Neural cell (in vitro differentiated cells): Measurements from ENCODE around the gene EYS. TPM values are rescaled to one million over a fixed set of nuclear protein-coding genes. Genes with fewer than 3 reads are reported as not detected.

Source experiments
- H2AFZ ChIP-seq: fragments of 200-600, 300-800 bp; sonication (generic), shearing (Covaris generic); 2 replicates; pipeline ENCODE4 v1.6.0; 2014; ENCODE audit warnings: low read depth, mild to moderate bottlenecking, antibody characterized with exemption, low read length, moderate library complexity
- H3F3A ChIP-seq: fragments of 200-600 bp; shearing (Covaris generic); 2 replicates; pipeline ENCODE4 v1.6.1; 2016; ENCODE audit warnings: mild to moderate bottlenecking, moderate library complexity, mixed read lengths, antibody characterized with exemption, low read length; ENCODE audit not compliant: insufficient read depth, poor library complexity, severe bottlenecking
- H3K27ac ChIP-seq: fragments of 200-600, 300-800 bp; sonication (generic), shearing (Covaris generic); 2 replicates; pipeline ENCODE4 v1.5.1; 2014; ENCODE audit warnings: mild to moderate bottlenecking, low read length, moderate library complexity
- H3K27me3 ChIP-seq: fragments of 300-800, 200-600 bp; sonication (generic), shearing (Covaris generic); 2 replicates; pipeline ENCODE4 v1.6.0; 2014; ENCODE audit warnings: mild to moderate bottlenecking, low read depth, low read length, moderate library complexity; ENCODE audit not compliant: insufficient read depth
- H3K36me3 ChIP-seq: fragments of 300-800, 200-600 bp; sonication (generic), shearing (Covaris generic); 2 replicates; pipeline ENCODE4 v1.5.1; 2014; ENCODE audit warnings: mild to moderate bottlenecking, antibody characterized with exemption, low read length, moderate library complexity; ENCODE audit not compliant: insufficient read depth
- H3K4me2 ChIP-seq: fragments of 300-800, 200-600 bp; sonication (generic), shearing (Covaris generic); 2 replicates; pipeline ENCODE4 v1.6.0; 2014; ENCODE audit warnings: mild to moderate bottlenecking, low read length
- H3K4me3 ChIP-seq: fragments of 300-800, 200-600 bp; sonication (generic), shearing (Covaris generic); 2 replicates; pipeline ENCODE4 v1.5.1; 2014; ENCODE audit warnings: mild to moderate bottlenecking, low read length, moderate library complexity
- H3K79me2 ChIP-seq: fragments of 200-600 bp; shearing (Covaris generic); replicated peaks from 2 replicates; pipeline ENCODE4 v1.6.0; 2014; ENCODE audit warnings: mild to moderate bottlenecking, low read length, moderate library complexity; ENCODE audit not compliant: insufficient read depth
- H3K9ac ChIP-seq: fragments of 300-800, 200-600 bp; sonication (generic), shearing (Covaris generic); 2 replicates; pipeline ENCODE4 v1.6.1; 2016; ENCODE audit warnings: mild to moderate bottlenecking, low read length, mixed read lengths
- H3K9me2 ChIP-seq: fragments of 200-600 bp; shearing (Covaris generic); 2 replicates; pipeline ENCODE4 v1.6.1; 2016; ENCODE audit warnings: mild to moderate bottlenecking, low read length, mixed read lengths; ENCODE audit not compliant: insufficient read depth
- H3K9me3 ChIP-seq: fragments of 200-600, 300-800 bp; sonication (generic), shearing (Covaris generic); 2 replicates; pipeline ENCODE4 v1.6.1; 2016; ENCODE audit warnings: mild to moderate bottlenecking, mixed run types, low read length, moderate library complexity, mixed read lengths
- H4K20me1 ChIP-seq: fragments of 200-600 bp; shearing (Covaris generic); 2 replicates; pipeline ENCODE4 v1.6.1; 2016; ENCODE audit warnings: mild to moderate bottlenecking, mixed run types; ENCODE audit not compliant: insufficient read depth
- CTCF ChIP-seq: fragments of 450-650 bp; IDR thresholded peaks from 2 replicates; pipeline ENCODE4 v1.5.1; 2014; ENCODE audit warnings: antibody characterized with exemption, mild to moderate bottlenecking, moderate library complexity; ENCODE audit not compliant: poor library complexity, severe bottlenecking
- EP300 ChIP-seq: fragments of 450-650 bp; conservative IDR thresholded peaks from 2 replicates; pipeline ENCODE4 v1.6.1; 2014; ENCODE audit warnings: antibody characterized with exemption, mild to moderate bottlenecking, moderate library complexity; ENCODE audit not compliant: poor library complexity, severe bottlenecking
- EZH2 ChIP-seq: fragments of 200-600, 300-800 bp; shearing (Covaris generic), sonication (generic); IDR thresholded peaks from 2 replicates; pipeline ENCODE4 v1.6.1; 2014; ENCODE audit warnings: antibody characterized with exemption, low read length, borderline replicate concordance, mild to moderate bottlenecking; ENCODE audit not compliant: insufficient read depth, poor library complexity, severe bottlenecking
- MXI1 ChIP-seq: fragments of 450-650 bp; conservative IDR thresholded peaks from 2 replicates; pipeline ENCODE4 v1.6.1; 2014; ENCODE audit warnings: antibody characterized with exemption, mild to moderate bottlenecking; ENCODE audit not compliant: poor library complexity, severe bottlenecking
- POLR2AphosphoS5 ChIP-seq: IDR thresholded peaks from 2 replicates; pipeline ENCODE4 v1.6.1; 2012
- RAD21 ChIP-seq: fragments of 450-650 bp; conservative IDR thresholded peaks from 2 replicates; pipeline ENCODE4 v1.6.1; 2014; ENCODE audit warnings: antibody characterized with exemption, mild to moderate bottlenecking, moderate library complexity
- REST ChIP-seq: IDR thresholded peaks from 2 replicates; pipeline ENCODE4 v1.6.1; 2012; ENCODE audit warnings: borderline replicate concordance
- SMC3 ChIP-seq: fragments of 450-650 bp; conservative IDR thresholded peaks from 2 replicates; pipeline ENCODE4 v1.6.1; 2014; ENCODE audit warnings: antibody characterized with exemption, mild to moderate bottlenecking, moderate library complexity; ENCODE audit not compliant: poor library complexity
- TAF1 ChIP-seq: IDR thresholded peaks from 2 replicates; pipeline ENCODE4 v1.6.1; 2012; ENCODE audit warnings: low read depth
- polyA plus RNA-seq: library from polyadenylated mRNA; depleted of rRNA; stranded (reverse); fragments of >200 nt; gene quantifications from 2 replicates; pipeline ENCODE4 v1.2.3, GENCODE V29; 2014

EYS gene
- polyA plus RNA-seq, 1 donor from 2014 or later: 0.38 TPM

- no peaks in the 10 kb centered on the region for H3K9me2 ChIP-seq
- no peak overlapping the region for H3K27ac ChIP-seq
- no peaks in the 10 kb centered on the region for H3F3A ChIP-seq
- no peaks in the 10 kb centered on the region for H3K36me3 ChIP-seq
- no peaks in the 10 kb centered on the region for H3K9me3 ChIP-seq
- no peak overlapping the region for H2AFZ ChIP-seq
- H3K4me2 ChIP-seq: no peak overlapping the region
- H3K4me3 ChIP-seq: no peak overlapping the region
- H3K9ac ChIP-seq: no peak overlapping the region
- H3K27me3 ChIP-seq: no peaks in the 10 kb centered on the region
- TF ChIP-seq REST: no peak
- TF ChIP-seq POLR2AphosphoS5: no peak
- H4K20me1 ChIP-seq: no peaks in the 10 kb centered on the region
- H3K79me2 ChIP-seq: no peaks in the 10 kb centered on the region
These were observed 1976.7 kb downstream of the EYS start for GRCh38 chr6:63730311-63730710.

- no peaks in the 10 kb centered on the region for H4K20me1 ChIP-seq
- no peak overlapping the region for H3K4me2 ChIP-seq
- no peaks in the 10 kb centered on the region for H3K9me3 ChIP-seq
- H3K27me3 ChIP-seq: no peaks in the 10 kb centered on the region
- no peak overlapping the region for H2AFZ ChIP-seq
- H3K36me3 ChIP-seq: no peaks in the 10 kb centered on the region
- TF ChIP-seq EZH2 (no peak), MXI1 (no peak), EP300 (no peak), CTCF (no peak), TAF1 (no peak), POLR2AphosphoS5 (no peak), SMC3 (no peak), REST (no peak), RAD21 (no peak)
- H3K79me2 ChIP-seq: no peaks in the 10 kb centered on the region
- H3K9ac ChIP-seq: no peak overlapping the region
- H3F3A ChIP-seq: no peaks in the 10 kb centered on the region
- no peaks in the 10 kb centered on the region for H3K9me2 ChIP-seq
- H3K4me3 ChIP-seq: no peak overlapping the region
- H3K27ac ChIP-seq: no peak overlapping the region
These were observed 1982.3 kb downstream of the EYS start for GRCh38 chr6:63724721-63725120.
